HepG2 (cell line): ENCODE measurements around the gene ASGR1. TPM values are rescaled to one million over a fixed set of nuclear protein-coding genes. Genes with fewer than 3 reads are reported as not detected.

Source experiments
- ATAC-seq: fragments of 200-7000 bp; cut with Tn5 transposase; 3 replicates; pipeline ENCODE4 v1.9.1; 2020; ENCODE audit warnings: mild to moderate bottlenecking, moderate library complexity
- BruUV-seq: library from RNA; stranded (reverse); fragments of 400-500 nt; replicated peaks from 2 replicates; lab custom pipeline; 2021; lab: Mats Ljungman, UMichigan
- CTCF ChIA-PET: fragments of 300-600 bp; formaldehyde crosslinking; extraction: SDS; loops from one replicate; lab custom pipeline; 2021; ENCODE audit warnings: low total read pairs, inconsistent platforms, low intra/inter-chr PET ratio; lab: Yijun Ruan, JAX
- POLR2A ChIA-PET: fragments of 350-600 bp; sonication (Branson Sonifier 250); formaldehyde crosslinking; loops from one replicate; lab custom pipeline; 2020; ENCODE audit warnings: antibody characterized with exemption, inconsistent platforms; lab: Yijun Ruan, JAX
- DNase-seq: peaks from one replicate; pipeline ENCODE4 v3.0.0-alpha.2; 2015; ENCODE audit warnings: low spot score
- FAIRE-seq: peaks from 3 replicates; lab custom pipeline; 2011; peaks lifted over from hg19 to GRCh38; lab: Jason Lieb, UNC
- H2AFZ ChIP-seq: one replicate; pipeline ENCODE4 v1.6.1; 2011; ENCODE audit warnings: low read length, inconsistent platforms
- H3K27ac ChIP-seq: fragments of 300-600 bp; 3 replicates; pipeline ENCODE4 v1.8.0; 2011; ENCODE audit warnings: mixed run types, mild to moderate bottlenecking, mixed read lengths, low read length, inconsistent platforms; ENCODE audit not compliant: insufficient read depth; ENCODE audit errors: extremely low read length
- H3K27me3 ChIP-seq, 2 experiments: fragments of 200-600 bp in 1 of 2; 2 replicates in 1 of 2; 3 replicates in 1 of 2; pipeline versions ENCODE4 v1.6.0 to v1.8.0; 2011; ENCODE audit warnings: low read length in 2 of 2, mild to moderate bottlenecking in 2 of 2, moderate library complexity in 2 of 2, inconsistent platforms in 1 of 2; ENCODE audit not compliant: insufficient read depth in 2 of 2, control insufficient read depth in 1 of 2
- H3K36me3 ChIP-seq, 2 experiments: fragments of 200-600 bp in 1 of 2; replicated peaks in 1 of 2; 2 replicates in 1 of 2; 3 replicates in 1 of 2; pipeline versions ENCODE4 v1.5.1 to v1.8.0; 2011; ENCODE audit warnings: low read length in 2 of 2, inconsistent platforms in 1 of 2; ENCODE audit not compliant: insufficient read depth in 2 of 2, control insufficient read depth in 1 of 2
- H3K4me1 ChIP-seq: 2 replicates; pipeline ENCODE4 v1.5.1; 2012; ENCODE audit warnings: low read length, inconsistent platforms; ENCODE audit not compliant: insufficient read depth
- H3K4me2 ChIP-seq: 2 replicates; pipeline ENCODE4 v1.6.0; 2011; ENCODE audit warnings: low read depth, low read length, inconsistent platforms
- H3K4me3 ChIP-seq, 3 experiments: fragments of 200-600 bp in 1 of 3; sonication (generic), shearing (Covaris generic) in 1 of 3; replicated peaks in 1 of 3; 2 replicates each; pipeline ENCODE4 v1.5.1; 2011 to 2016; ENCODE audit warnings: low read length in 3 of 3, inconsistent platforms in 2 of 3, low read depth in 2 of 3, mild to moderate bottlenecking in 2 of 3, control low read depth in 1 of 3, mixed read lengths in 1 of 3; ENCODE audit not compliant: insufficient read depth in 1 of 3
- H3K79me2 ChIP-seq: one replicate; pipeline ENCODE4 v1.6.1; 2011; ENCODE audit warnings: low read length, inconsistent platforms; ENCODE audit not compliant: insufficient read depth
- H3K9ac ChIP-seq: 2 replicates; pipeline ENCODE4 v1.6.0; 2011; ENCODE audit warnings: mild to moderate bottlenecking, low read depth, low read length, inconsistent platforms; ENCODE audit not compliant: insufficient read depth
- H3K9me3 ChIP-seq: 2 replicates; pipeline ENCODE4 v1.5.1; 2012; ENCODE audit warnings: mild to moderate bottlenecking, low read length
- H4K20me1 ChIP-seq: 2 replicates; pipeline ENCODE4 v1.6.0; 2011; ENCODE audit warnings: inconsistent platforms, mild to moderate bottlenecking, low read length, moderate library complexity; ENCODE audit not compliant: insufficient read depth
- CREB1 ChIP-seq, 2 experiments: fragments of 450-650 bp in 1 of 2; IDR thresholded peaks; 2 replicates each; pipeline ENCODE4 v1.6.1; 2016 to 2017; ENCODE audit warnings: control low read depth in 1 of 2, mild to moderate bottlenecking in 1 of 2, missing compliant biosample characterization in 1 of 2, missing genetic modification characterization in 1 of 2
- ELF4 ChIP-seq: sonication (generic); formaldehyde crosslinking; IDR thresholded peaks from 2 replicates; pipeline ENCODE4 v1.5.0; 2020; ENCODE audit warnings: missing genetic modification reagents, mild to moderate bottlenecking, moderate library complexity, borderline replicate concordance
- FLYWCH1 ChIP-seq: sonication (generic); formaldehyde crosslinking; IDR thresholded peaks from 2 replicates; pipeline ENCODE4 v1.8.1; 2023; ENCODE audit warnings: mild to moderate bottlenecking, missing genetic modification reagents
- JUND ChIP-seq: sonication (generic); formaldehyde crosslinking; IDR thresholded peaks from 2 replicates; pipeline ENCODE4 v1.8.0; 2022; ENCODE audit warnings: mild to moderate bottlenecking, missing genetic modification reagents
- SMAD9 ChIP-seq: sonication (generic); formaldehyde crosslinking; IDR thresholded peaks from 2 replicates; pipeline ENCODE4 v1.5.1; 2020; ENCODE audit warnings: mild to moderate bottlenecking, missing genetic modification reagents
- SMARCC2 ChIP-seq: fragments of 450-650 bp; IDR thresholded peaks from 2 replicates; pipeline ENCODE4 v1.6.1; 2017; ENCODE audit warnings: antibody characterized with exemption, mild to moderate bottlenecking
- TRIM24 ChIP-seq: sonication (generic); formaldehyde crosslinking; IDR thresholded peaks from 2 replicates; pipeline ENCODE4 v1.8.0; 2022; ENCODE audit warnings: mild to moderate bottlenecking, missing genetic modification reagents
- ZNF143 ChIP-seq: sonication (generic); formaldehyde crosslinking; IDR thresholded peaks from 2 replicates; pipeline ENCODE4 v1.4.0; 2020; ENCODE audit warnings: missing genetic modification reagents
- ZNF232 ChIP-seq: sonication (generic); formaldehyde crosslinking; IDR thresholded peaks from 2 replicates; pipeline ENCODE4 v1.4.0; 2020; ENCODE audit warnings: missing genetic modification reagents, borderline replicate concordance
- ZNF3 ChIP-seq: IDR thresholded peaks from 2 replicates; pipeline ENCODE4 v1.7.0; 2017; ENCODE audit warnings: inconsistent platforms
- ZNF460 ChIP-seq: sonication (generic); formaldehyde crosslinking; IDR thresholded peaks from 2 replicates; pipeline ENCODE4 v1.5.1; 2020; ENCODE audit warnings: missing genetic modification reagents, mild to moderate bottlenecking, borderline replicate concordance
- ZNF496 ChIP-seq: sonication (generic); formaldehyde crosslinking; IDR thresholded peaks from 2 replicates; pipeline ENCODE4 v1.8.1; 2023; ENCODE audit warnings: mild to moderate bottlenecking, moderate library complexity, missing genetic modification reagents; ENCODE audit not compliant: insufficient replicate concordance
- ZNF598 ChIP-seq: sonication (generic); formaldehyde crosslinking; IDR thresholded peaks from 2 replicates; pipeline ENCODE4 v1.5.1; 2020; ENCODE audit warnings: mild to moderate bottlenecking, missing genetic modification reagents, borderline replicate concordance
- ZNF644 ChIP-seq: IDR thresholded peaks from 2 replicates; pipeline ENCODE4 v1.6.1; 2016; ENCODE audit warnings: low read depth
- WGBS: methylation state at CpG from one replicate; pipeline ENCODE4 v1.1.6; 2017; ENCODE audit warnings: low lambda C conversion rate; 5-methylcytosine and 5-hydroxymethylcytosine counted together
- in situ Hi-C: cut with HindIII; loops from 2 replicates; pipeline ENCODE4 v1.10.0; 2017; ENCODE audit warnings: low pct_unique_long_range_greater_than_20kb; ENCODE audit not compliant: extremely low pct_ligation_motif_present
- intact Hi-C: fragments of 100-400 bp; cut with micrococcal nuclease; formaldehyde crosslinking; loops from one replicate; pipeline ENCODE4 v1.10.0; 2022; ENCODE audit not compliant: unreplicated experiment
- polyA plus RNA-seq, 8 experiments: library from polyadenylated mRNA; depleted of rRNA in 3 of 8; stranded (reverse) in 7 of 8; unstranded in 1 of 8; fragments of >200 nt; fragmentation: Illumina TruSeq in 4 of 8; extraction: Trizol in 4 of 8; gene quantifications; 2 replicates each; pipeline versions ENCODE4 v1.2.1 to v1.2.3, GENCODE V29; 2011 to 2016; ENCODE audit warnings: low read depth in 4 of 8, missing spikeins in 1 of 8, mixed read lengths in 1 of 8; ENCODE audit not compliant: insufficient read depth in 1 of 8
- total RNA-seq, 5 experiments: library from RNA; depleted of rRNA; stranded (reverse); fragments of >200 nt; fragmentation: Illumina TruSeq; extraction: Trizol; gene quantifications; 2 replicates each; pipeline ENCODE4 v1.2.3, GENCODE V29; 2016; ENCODE audit warnings: low read depth in 1 of 5
- TF ChIP-seq, protein P1 (sequence below): sonication (generic); formaldehyde crosslinking; IDR thresholded peaks from 2 replicates; pipeline ENCODE4 v1.5.1; 2020; ENCODE audit warnings: missing genetic modification reagents, mild to moderate bottlenecking, borderline replicate concordance
- TF ChIP-seq, protein P2 (sequence below): IDR thresholded peaks from 2 replicates; pipeline ENCODE4 v1.6.1; 2018; ENCODE audit warnings: missing genetic modification reagents

Gene ASGR1
- total and polyA plus RNA-seq, 2 of the 13 experiments (the other 11 are each of a cell fraction or from before 2014, with no cell fraction given), result 353 to 796 TPM

DNA sequence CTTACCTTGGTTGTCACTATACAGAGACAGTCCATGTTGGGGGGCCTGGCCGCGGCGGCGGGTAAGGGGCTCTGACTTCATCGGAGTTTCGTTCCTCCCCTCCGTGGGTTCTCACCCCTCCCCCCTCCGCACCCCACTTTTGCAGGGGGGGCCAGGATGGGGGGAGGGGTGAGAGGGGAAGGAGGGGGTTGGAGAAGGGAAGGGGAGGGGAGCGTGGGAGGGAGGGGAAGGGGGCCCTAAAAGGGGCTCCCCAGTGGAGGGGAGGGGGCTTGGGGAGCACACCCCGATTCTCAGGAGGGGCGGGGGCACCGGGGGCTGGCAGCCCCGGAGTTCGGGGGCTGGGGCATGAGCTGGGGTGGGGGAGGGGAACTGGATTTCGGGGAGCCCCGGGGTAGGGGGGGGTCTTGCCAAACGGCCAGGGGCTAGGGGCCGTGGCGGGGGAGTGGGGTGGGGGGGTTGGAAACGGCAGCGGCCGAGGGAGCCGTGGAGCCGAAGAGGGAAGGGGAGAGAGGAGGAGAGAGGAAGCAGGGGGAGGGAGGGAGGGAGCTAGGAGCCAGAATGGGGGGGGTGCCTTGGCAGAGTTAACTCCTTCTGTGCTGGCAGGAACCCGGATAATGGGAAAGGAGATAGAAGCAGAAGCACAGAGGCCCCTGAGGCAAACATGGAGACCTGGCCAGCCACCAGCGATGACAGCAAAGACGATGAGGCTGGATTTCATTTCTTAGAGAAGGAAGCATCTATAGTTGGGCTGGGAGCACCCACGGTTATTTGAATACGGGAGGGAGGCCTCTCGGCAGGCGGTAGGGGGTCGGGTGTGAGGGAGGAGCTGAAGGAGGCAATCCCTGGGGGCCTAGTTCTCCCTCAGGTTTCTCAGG, 38.2 kb upstream of the ASGR1 start (continued):
- TF ChIP-seq, protein P1, sequence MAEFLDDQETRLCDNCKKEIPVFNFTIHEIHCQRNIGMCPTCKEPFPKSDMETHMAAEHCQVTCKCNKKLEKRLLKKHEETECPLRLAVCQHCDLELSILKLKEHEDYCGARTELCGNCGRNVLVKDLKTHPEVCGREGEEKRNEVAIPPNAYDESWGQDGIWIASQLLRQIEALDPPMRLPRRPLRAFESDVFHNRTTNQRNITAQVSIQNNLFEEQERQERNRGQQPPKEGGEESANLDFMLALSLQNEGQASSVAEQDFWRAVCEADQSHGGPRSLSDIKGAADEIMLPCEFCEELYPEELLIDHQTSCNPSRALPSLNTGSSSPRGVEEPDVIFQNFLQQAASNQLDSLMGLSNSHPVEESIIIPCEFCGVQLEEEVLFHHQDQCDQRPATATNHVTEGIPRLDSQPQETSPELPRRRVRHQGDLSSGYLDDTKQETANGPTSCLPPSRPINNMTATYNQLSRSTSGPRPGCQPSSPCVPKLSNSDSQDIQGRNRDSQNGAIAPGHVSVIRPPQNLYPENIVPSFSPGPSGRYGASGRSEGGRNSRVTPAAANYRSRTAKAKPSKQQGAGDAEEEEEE (CRISPR knock-in tag), result no peak
- no peak for TF ChIP-seq ZNF460 (CRISPR knock-in tag)
- no peak for TF ChIP-seq ZNF143 (CRISPR knock-in tag)

DNA sequence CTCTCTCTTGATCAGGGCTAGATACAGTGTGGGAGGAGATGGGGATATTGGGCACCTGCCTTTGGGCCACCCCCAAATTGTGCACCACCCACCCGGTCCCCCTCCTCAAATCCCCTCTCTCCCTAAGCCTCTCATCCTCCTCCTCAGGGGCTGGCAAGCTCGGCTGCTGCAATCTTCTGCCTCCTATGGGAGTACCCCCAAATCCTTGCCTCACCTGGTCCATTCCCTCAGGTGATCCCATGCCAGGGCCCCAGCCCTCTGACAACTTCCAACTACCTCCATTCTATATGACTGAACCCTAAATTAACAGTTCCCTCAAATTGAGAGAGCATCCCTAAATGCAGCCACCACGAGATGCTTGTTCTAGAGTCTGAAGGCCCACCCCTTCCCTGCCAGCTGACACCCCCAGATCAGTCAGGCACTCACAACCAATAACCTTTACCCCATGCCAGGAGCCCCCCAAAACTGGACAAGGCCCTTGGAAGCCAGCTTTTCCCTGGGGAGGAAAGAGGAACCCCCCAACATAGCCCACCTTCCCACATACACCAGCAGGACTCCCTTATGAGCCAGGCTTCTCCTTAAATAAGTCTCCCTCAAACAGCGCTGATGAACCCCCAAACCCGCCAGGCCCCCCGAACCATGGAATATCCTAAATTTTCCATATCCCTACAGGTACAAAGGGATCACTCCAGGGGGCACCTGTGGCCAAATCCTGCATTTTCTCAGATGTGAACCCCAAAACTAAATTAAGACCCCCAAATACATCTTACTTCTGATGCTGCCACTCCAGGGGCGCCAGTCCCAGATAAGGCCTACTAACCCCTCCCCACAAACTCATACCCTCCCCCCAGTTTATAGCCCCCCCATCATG, 37.3 kb upstream of the ASGR1 start:
- peak overlapping the region; percentile 68 for H3K4me2 ChIP-seq
- H3K79me2 ChIP-seq, result peaks cover 13% of the 10 kb centered on the region
- H3K27ac ChIP-seq, result no peak overlapping the region
- 20% methylated on average over 7 of the region's 7 CpGs for WGBS
- FAIRE-seq, result no peak
- peaks cover 10% of the 10 kb centered on the region; the same call in 1 of the 2 replicates for H4K20me1 ChIP-seq
- peaks cover 0 to 6% of the 10 kb centered on the region in 2 experiments; a peak in 2 of 5 replicates for H3K36me3 ChIP-seq
- no peak overlapping the region for H2AFZ ChIP-seq
- CTCF ChIA-PET, result no interaction called here
- H3K27me3 ChIP-seq, result peaks cover 0 to 4% of the 10 kb centered on the region in 2 experiments; a peak in 2 of 5 replicates
- H3K4me1 ChIP-seq, result peaks cover 67% of the 10 kb centered on the region
- H3K9me3 ChIP-seq, result no peaks in the 10 kb centered on the region
- peak overlapping the region in 1 of 3 experiments; percentile 24; a peak in 1 of 6 replicates for H3K4me3 ChIP-seq
- POLR2A ChIA-PET, result interaction anchor here (1.0 to 2.9 kb wide), 3 partner anchors 38 to 83 kb away, joined by 3 to 35 read pairs (median 3); partner anchors contain the start of gene ASGR1
- no peak overlapping the region for H3K9ac ChIP-seq
- no peak for DNase-seq
- no peak for ATAC-seq
- BruUV-seq, result no TSS peak
- in situ Hi-C loops, result loop anchor here (5.0 kb wide), 1 partner anchor 39 kb away; the partner anchor contains the start of gene ASGR1
- intact Hi-C loops, result no loop called here
- TF ChIP-seq TRIM24 (CRISPR knock-in tag), result no peak
- TF ChIP-seq ZNF232, result no peak
- no peak for TF ChIP-seq CREB1 (IDR thresholded peaks at IDR 0.05)
- TF ChIP-seq CREB1 (CRISPR knock-in tag; IDR thresholded peaks at IDR 0.05), result no peak
- no peak for TF ChIP-seq JUND (CRISPR knock-in tag)
- no peak for TF ChIP-seq ZNF496 (CRISPR knock-in tag)
- TF ChIP-seq, protein P2, sequence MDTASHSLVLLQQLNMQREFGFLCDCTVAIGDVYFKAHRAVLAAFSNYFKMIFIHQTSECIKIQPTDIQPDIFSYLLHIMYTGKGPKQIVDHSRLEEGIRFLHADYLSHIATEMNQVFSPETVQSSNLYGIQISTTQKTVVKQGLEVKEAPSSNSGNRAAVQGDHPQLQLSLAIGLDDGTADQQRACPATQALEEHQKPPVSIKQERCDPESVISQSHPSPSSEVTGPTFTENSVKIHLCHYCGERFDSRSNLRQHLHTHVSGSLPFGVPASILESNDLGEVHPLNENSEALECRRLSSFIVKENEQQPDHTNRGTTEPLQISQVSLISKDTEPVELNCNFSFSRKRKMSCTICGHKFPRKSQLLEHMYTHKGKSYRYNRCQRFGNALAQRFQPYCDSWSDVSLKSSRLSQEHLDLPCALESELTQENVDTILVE (CRISPR knock-in tag), result no peak
- TF ChIP-seq SMAD9 (CRISPR knock-in tag), result no peak
- no peak for TF ChIP-seq ELF4 (CRISPR knock-in tag)
- TF ChIP-seq ZNF644, result no peak
- TF ChIP-seq ZNF598 (CRISPR knock-in tag), result no peak
- no peak for TF ChIP-seq FLYWCH1 (CRISPR knock-in tag)
- no peak for TF ChIP-seq SMARCC2
- TF ChIP-seq ZNF3, result no peak
